Kidney (tissue), 14 donors: ENCODE data around the gene NPC2. TPM values are rescaled to one million over a fixed set of nuclear protein-coding genes. Genes with fewer than 3 reads are reported as not detected.
A peak's percentile ranks its signal among the peaks of the same experiment; 100 is the strongest.

Experiments used
- DNase-seq, 5 donors: peaks; one replicate each; pipeline ENCODE4 v3.0.0-alpha.2; 2013 to 2020
- FAIRE-seq: peaks from 2 replicates; lab custom pipeline; 2012; peaks lifted over from hg19 to GRCh38; lab: Jason Lieb, UNC
- H3K27ac ChIP-seq, 2 donors: one replicate each; pipeline ENCODE4 v1.7.0; 2013; ENCODE audit warnings: low read depth in 2 of 2, low read length in 2 of 2, inconsistent platforms in 1 of 2
- H3K27me3 ChIP-seq: one replicate; pipeline ENCODE4 v1.7.1; 2013; ENCODE audit warnings: low read length, inconsistent platforms; ENCODE audit not compliant: control insufficient read depth, insufficient read depth
- H3K36me3 ChIP-seq, 3 donors: one replicate each; pipeline versions ENCODE4 v1.7.0 to v1.7.1; 2013; ENCODE audit warnings: low read length in 3 of 3, control low read depth in 1 of 3, inconsistent platforms in 1 of 3; ENCODE audit not compliant: insufficient read depth in 3 of 3, control insufficient read depth in 2 of 3
- H3K4me1 ChIP-seq, 3 donors: one replicate each; pipeline versions ENCODE4 v1.7.0 to v1.7.1; 2013; ENCODE audit warnings: low read length in 3 of 3, inconsistent platforms in 1 of 3, low read depth in 1 of 3; ENCODE audit not compliant: control insufficient read depth in 2 of 3, insufficient read depth in 2 of 3
- H3K4me3 ChIP-seq, 3 donors: one replicate each; pipeline versions ENCODE4 v1.7.0 to v1.8.1; 2013; ENCODE audit warnings: low read length in 3 of 3, control low read depth in 1 of 3, inconsistent platforms in 1 of 3
- H3K9ac ChIP-seq, 3 donors: one replicate each; pipeline versions ENCODE4 v1.7.0 to v1.7.1; 2013; ENCODE audit warnings: low read length in 3 of 3, control low read depth in 1 of 3, inconsistent platforms in 1 of 3
- H3K9me3 ChIP-seq, 3 donors: one replicate each; pipeline versions ENCODE4 v1.7.0 to v1.7.1; 2013; ENCODE audit warnings: low read length in 3 of 3, control low read depth in 1 of 3, inconsistent platforms in 1 of 3; ENCODE audit not compliant: control insufficient read depth in 2 of 3, insufficient read depth in 1 of 3
- CTCF ChIP-seq: IDR thresholded peaks from 3 replicates; pipeline ENCODE4 v1.5.1; 2012; ENCODE audit warnings: mild to moderate bottlenecking, moderate library complexity, borderline replicate concordance; ENCODE audit not compliant: insufficient read depth; ENCODE audit errors: extremely low read depth
- intact Hi-C: fragments of 100-400 bp; cut with DNase I; formaldehyde crosslinking; loops from one replicate; pipeline ENCODE4 v1.11.1; 2022
- polyA plus RNA-seq: library from polyadenylated mRNA; stranded (reverse); fragments of 350-450 nt; fragmentation: Illumina TruSeq; extraction: RNeasy Lipid Tissue Mini Kit (QIAGEN cat#74804); gene quantifications from one replicate; pipeline ENCODE4 v1.2.3, GENCODE V29; 2014; ENCODE audit warnings: low read depth, low replicate concordance; ENCODE audit not compliant: insufficient read depth
- total RNA-seq: library from RNA; stranded (reverse); fragmentation: NEBNext Ultra II Directional; extraction: Animal tissue kit (Norgen Biotek cat#: 25700); gene quantifications from one replicate; pipeline ENCODE4 v1.2.1, GENCODE V29; 2021
- donor health status: control.
- donor health status: control.
- donor health status: control.
- donor health status: control.
- donor health status: control.
- donor health status: DM: yes; HTN: yes; CAD: no.
- donor health status: Normal renal cell carcinoma (clear cell type).

Gene NPC2
- total and polyA plus RNA-seq, 2 donors from 2014 or later, result 217 to 435 TPM

- intact Hi-C loops, result no loop called here
- H3K9ac ChIP-seq, result no peak overlapping the region
- H3K4me3 ChIP-seq, result no peak overlapping the region
- no peaks in the 10 kb centered on the region for H3K4me1 ChIP-seq
- FAIRE-seq, result no peak
- TF ChIP-seq CTCF, result no peak
- H3K9me3 ChIP-seq, result no peaks in the 10 kb centered on the region
- no peak for DNase-seq
- no peaks in the 10 kb centered on the region for H3K27me3 ChIP-seq
- no peak overlapping the region for H3K27ac ChIP-seq
- H3K36me3 ChIP-seq, result peaks cover 0 to 2% (median 0%) of the 10 kb centered on the region in 3 donors
These were observed 27.8 kb downstream of the NPC2 start for GRCh38 chr14:74465335-74465734.

GRCh38 chr14:74464785-74465184 lies 28.3 kb downstream of the NPC2 start:
- no peak overlapping the region for H3K27ac ChIP-seq
- H3K27me3 ChIP-seq, result no peaks in the 10 kb centered on the region
- DNase-seq, result no peak
- TF ChIP-seq CTCF, result no peak
- no peaks in the 10 kb centered on the region for H3K9me3 ChIP-seq
- intact Hi-C loops, result no loop called here
- no peaks in the 10 kb centered on the region for H3K4me1 ChIP-seq
- no peak for FAIRE-seq
- H3K36me3 ChIP-seq, result peaks cover 0 to 2% (median 0%) of the 10 kb centered on the region in 3 donors
- no peak overlapping the region for H3K9ac ChIP-seq
- no peak overlapping the region for H3K4me3 ChIP-seq

GRCh38 chr14:74463697-74464096 lies 29.4 kb downstream of the NPC2 start:
- intact Hi-C loops, result no loop called here
- Histone ChIP-seq H3K9ac (no peak overlapping the region), H3K4me3 (no peak overlapping the region), H3K27me3 (no peaks in the 10 kb centered on the region), H3K36me3 (no peaks in the 10 kb centered on the region), H3K4me1 (no peaks in the 10 kb centered on the region), H3K9me3 (no peaks in the 10 kb centered on the region), H3K27ac (no peak overlapping the region)
- FAIRE-seq, result no peak
- no peak for TF ChIP-seq CTCF
- peak in 1 of 5 donors; percentile 1 for DNase-seq

- Histone ChIP-seq H3K36me3 (no peaks in the 10 kb centered on the region), H3K4me1 (no peaks in the 10 kb centered on the region), H3K4me3 (no peak overlapping the region), H3K9me3 (no peaks in the 10 kb centered on the region), H3K27me3 (no peaks in the 10 kb centered on the region), H3K9ac (no peak overlapping the region), H3K27ac (no peak overlapping the region)
- intact Hi-C loops, result no loop called here
- DNase-seq, result no peak
- FAIRE-seq, result no peak
- no peak for TF ChIP-seq CTCF
These were observed 30.1 kb downstream of the NPC2 start for GRCh38 chr14:74462993-74463392.
